Measurements from ENCODE around the gene PAN2.

- no peak for TF ChIP-seq POLR2A (IDR thresholded peaks at IDR 0.05; ENCODE audit: low read depth)
- no peak for TF ChIP-seq CTCF (IDR thresholded peaks at IDR 0.05)
- TF ChIP-seq POLR2AphosphoS5 (IDR thresholded peaks at IDR 0.05): no peak
- no peak for TF ChIP-seq EP300 (IDR thresholded peaks at IDR 0.05)
These were observed 7.7 kb downstream of the PAN2 start for GRCh38 chr12:56326126-56326525.

Measured in esophagus muscularis mucosa (tissue), 4 donors.